ENCODE results near the gene PSMG2.

Gene PSMG2

GRCh38 chr18:12766986-12767433 lies 64.2 kb downstream of the PSMG2 start:
- no peak for DNase-seq

- DNase-seq, result no peak
These were observed 64.8 kb downstream of the PSMG2 start for GRCh38 chr18:12767580-12768155.

GRCh38 chr18:12768625-12769024 lies 65.8 kb downstream of the PSMG2 start:
- DNase-seq, result no peak

- no peak for DNase-seq
These were observed 66.3 kb downstream of the PSMG2 start for GRCh38 chr18:12769136-12769535.

- peak; percentile 28 for DNase-seq
These were observed 67.0 kb downstream of the PSMG2 start for GRCh38 chr18:12769644-12770440.

GRCh38 chr18:12770469-12771219 lies 67.8 kb downstream of the PSMG2 start:
- peak; percentile 40 for DNase-seq

- DNase-seq, result no peak
These were observed 69.3 kb downstream of the PSMG2 start for GRCh38 chr18:12772111-12772510.

GRCh38 chr18:12773369-12773768 lies 70.5 kb downstream of the PSMG2 start:
- no peak for DNase-seq

GRCh38 chr18:12774982-12775381 lies 72.1 kb downstream of the PSMG2 start:
- DNase-seq, result no peak
